Nephron (organoid): Measurements from ENCODE around the gene RFX6.
A peak's percentile ranks its signal among the peaks of the same experiment; 100 is the strongest.
"Not testable (repeated sequence)": the region's sequence is repeated elsewhere in the genome, so short reads cannot be mapped to it uniquely, and the experiment has no call there.

ENCODE experiments used
- H3K27ac Mint-ChIP-seq, 3 experiments: 2 replicates each; pipeline ENCODE4 v1.8.0; 2020; ENCODE audit warnings: mixed read lengths in 3 of 3, mild to moderate bottlenecking in 2 of 3, moderate library complexity in 1 of 3
- H3K27me3 Mint-ChIP-seq: 2 replicates; pipeline ENCODE4 v1.8.0; 2021; ENCODE audit warnings: low read depth, mild to moderate bottlenecking, moderate library complexity, mixed read lengths
- H3K36me3 Mint-ChIP-seq: 2 replicates; pipeline ENCODE4 v1.8.0; 2020; ENCODE audit warnings: low read depth, mixed read lengths
- H3K4me1 Mint-ChIP-seq: 2 replicates; pipeline ENCODE4 v1.8.0; 2020; ENCODE audit warnings: mixed read lengths
- H3K4me3 Mint-ChIP-seq, 3 experiments: 2 replicates each; pipeline ENCODE4 v1.8.0; 2020; ENCODE audit warnings: mild to moderate bottlenecking in 3 of 3, mixed read lengths in 3 of 3, moderate library complexity in 2 of 3
- H3K9me3 Mint-ChIP-seq: 2 replicates; pipeline ENCODE4 v1.8.0; 2020; ENCODE audit warnings: mixed read lengths
- TF ChIP-seq, protein P1 (sequence below), 3 experiments: fragments of 200-600 bp; sonication (generic); IDR thresholded peaks; one replicate each; pipeline ENCODE4 v1.5.0; 2021; ENCODE audit warnings: antibody characterized with exemption in 3 of 3; ENCODE audit not compliant: unreplicated experiment in 3 of 3

Gene RFX6, protein sequence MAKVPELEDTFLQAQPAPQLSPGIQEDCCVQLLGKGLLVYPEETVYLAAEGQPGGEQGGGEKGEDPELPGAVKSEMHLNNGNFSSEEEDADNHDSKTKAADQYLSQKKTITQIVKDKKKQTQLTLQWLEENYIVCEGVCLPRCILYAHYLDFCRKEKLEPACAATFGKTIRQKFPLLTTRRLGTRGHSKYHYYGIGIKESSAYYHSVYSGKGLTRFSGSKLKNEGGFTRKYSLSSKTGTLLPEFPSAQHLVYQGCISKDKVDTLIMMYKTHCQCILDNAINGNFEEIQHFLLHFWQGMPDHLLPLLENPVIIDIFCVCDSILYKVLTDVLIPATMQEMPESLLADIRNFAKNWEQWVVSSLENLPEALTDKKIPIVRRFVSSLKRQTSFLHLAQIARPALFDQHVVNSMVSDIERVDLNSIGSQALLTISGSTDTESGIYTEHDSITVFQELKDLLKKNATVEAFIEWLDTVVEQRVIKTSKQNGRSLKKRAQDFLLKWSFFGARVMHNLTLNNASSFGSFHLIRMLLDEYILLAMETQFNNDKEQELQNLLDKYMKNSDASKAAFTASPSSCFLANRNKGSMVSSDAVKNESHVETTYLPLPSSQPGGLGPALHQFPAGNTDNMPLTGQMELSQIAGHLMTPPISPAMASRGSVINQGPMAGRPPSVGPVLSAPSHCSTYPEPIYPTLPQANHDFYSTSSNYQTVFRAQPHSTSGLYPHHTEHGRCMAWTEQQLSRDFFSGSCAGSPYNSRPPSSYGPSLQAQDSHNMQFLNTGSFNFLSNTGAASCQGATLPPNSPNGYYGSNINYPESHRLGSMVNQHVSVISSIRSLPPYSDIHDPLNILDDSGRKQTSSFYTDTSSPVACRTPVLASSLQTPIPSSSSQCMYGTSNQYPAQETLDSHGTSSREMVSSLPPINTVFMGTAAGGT

GRCh38 chr6:116876635-116877611 lies at the start of gene RFX6:
RFX6 (plus strand) TSS chr6:116877242; CDS start chr6:116877276, 34 bp downstream.
- TF ChIP-seq, protein P1, sequence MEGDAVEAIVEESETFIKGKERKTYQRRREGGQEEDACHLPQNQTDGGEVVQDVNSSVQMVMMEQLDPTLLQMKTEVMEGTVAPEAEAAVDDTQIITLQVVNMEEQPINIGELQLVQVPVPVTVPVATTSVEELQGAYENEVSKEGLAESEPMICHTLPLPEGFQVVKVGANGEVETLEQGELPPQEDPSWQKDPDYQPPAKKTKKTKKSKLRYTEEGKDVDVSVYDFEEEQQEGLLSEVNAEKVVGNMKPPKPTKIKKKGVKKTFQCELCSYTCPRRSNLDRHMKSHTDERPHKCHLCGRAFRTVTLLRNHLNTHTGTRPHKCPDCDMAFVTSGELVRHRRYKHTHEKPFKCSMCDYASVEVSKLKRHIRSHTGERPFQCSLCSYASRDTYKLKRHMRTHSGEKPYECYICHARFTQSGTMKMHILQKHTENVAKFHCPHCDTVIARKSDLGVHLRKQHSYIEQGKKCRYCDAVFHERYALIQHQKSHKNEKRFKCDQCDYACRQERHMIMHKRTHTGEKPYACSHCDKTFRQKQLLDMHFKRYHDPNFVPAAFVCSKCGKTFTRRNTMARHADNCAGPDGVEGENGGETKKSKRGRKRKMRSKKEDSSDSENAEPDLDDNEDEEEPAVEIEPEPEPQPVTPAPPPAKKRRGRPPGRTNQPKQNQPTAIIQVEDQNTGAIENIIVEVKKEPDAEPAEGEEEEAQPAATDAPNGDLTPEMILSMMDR (IDR thresholded peaks at IDR 0.05; ENCODE audit: unreplicated experiment in 3 of 3) = no peak
- Mint-ChIP-seq H3K9me3 (peaks cover 3% of the 10 kb centered on the region), H3K36me3 (no peaks in the 10 kb centered on the region), H3K27ac (no peak within 1 kb of the TSS), H3K4me1 (peaks cover 15% of the 10 kb centered on the region), H3K4me3 (peak within 1 kb of the TSS; percentile 81 to 86 (median 85)), H3K27me3 (peaks cover 77% of the 10 kb centered on the region)

DNA sequence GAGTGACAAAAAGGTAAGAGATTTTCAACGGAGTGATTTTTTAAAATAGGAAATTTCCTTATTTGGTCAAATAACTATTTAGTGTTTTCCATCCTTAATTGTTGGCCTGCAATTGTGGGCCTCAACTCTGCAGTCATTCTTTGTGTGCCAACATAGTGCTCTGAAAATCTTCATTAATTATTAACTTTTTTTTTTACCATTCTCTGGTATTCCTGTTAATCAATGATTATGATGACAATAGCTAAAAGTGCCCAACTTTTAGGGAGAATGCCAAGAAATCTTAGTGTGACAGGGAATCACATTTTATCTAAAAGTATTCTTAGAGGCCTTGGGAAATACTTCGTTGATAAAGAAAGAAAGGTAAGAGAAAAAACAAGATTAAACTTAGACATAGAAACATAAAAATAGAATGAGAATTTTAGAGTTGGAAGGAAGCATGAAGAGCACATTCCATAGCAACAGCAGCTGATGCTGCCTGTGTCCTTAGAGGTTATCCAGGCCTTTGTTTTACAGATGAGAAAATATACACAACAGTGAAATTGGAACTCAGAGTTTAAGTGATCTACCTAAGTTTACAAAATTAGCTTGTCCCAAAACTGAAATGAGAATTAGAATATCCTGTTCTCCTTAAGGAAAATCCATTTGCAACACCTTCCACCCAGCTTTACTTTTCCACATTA lies 49.3 kb upstream of the RFX6 start:
- Mint-ChIP-seq H3K4me1 (no peaks in the 10 kb centered on the region), H3K36me3 (no peaks in the 10 kb centered on the region), H3K27me3 (peaks cover 5% of the 10 kb centered on the region), H3K9me3 (peaks cover 16% of the 10 kb centered on the region), H3K27ac (no peak overlapping the region), H3K4me3 (no peak overlapping the region)
- TF ChIP-seq, protein P1 (IDR thresholded peaks at IDR 0.05; ENCODE audit: unreplicated experiment in 3 of 3) = no peak

DNA sequence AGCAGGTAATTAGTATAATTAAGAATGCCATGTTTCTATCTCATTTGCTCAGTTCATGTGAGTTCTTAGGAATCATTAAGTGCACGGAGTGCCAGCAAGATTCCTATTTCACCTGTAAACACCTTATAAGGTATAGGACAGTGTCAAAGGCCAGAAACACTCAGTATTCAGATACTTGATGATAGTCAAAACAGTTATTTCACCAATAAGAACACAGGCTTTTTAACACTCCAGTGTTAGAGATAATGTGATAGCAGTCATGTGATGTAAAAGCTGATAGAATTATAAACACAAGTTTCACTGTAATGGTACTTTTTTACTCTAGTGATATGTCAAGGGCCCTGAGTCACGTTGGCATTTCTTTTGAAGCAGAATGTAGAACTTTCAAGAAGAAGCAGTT lies 48.1 kb upstream of the RFX6 start, which contains the start of gene GPRC6A:
Gene GPRC6A (minus strand): TSS at position 101 of the 400 bp plus-strand sequence. CDS start 70 bp downstream, at position 31.
- TF ChIP-seq, protein P1 (IDR thresholded peaks at IDR 0.05; ENCODE audit: unreplicated experiment in 3 of 3) = no peak
- Mint-ChIP-seq H3K36me3 (no peaks in the 10 kb centered on the region), H3K27ac (no peak within 1 kb of the TSS), H3K9me3 (peaks cover 5% of the 10 kb centered on the region), H3K27me3 (peaks cover 4% of the 10 kb centered on the region), H3K4me1 (no peaks in the 10 kb centered on the region), H3K4me3 (no peak within 1 kb of the TSS)

- not testable (repeated sequence) for H3K27ac Mint-ChIP-seq, H3K36me3 Mint-ChIP-seq, H3K4me1 Mint-ChIP-seq, H3K4me3 Mint-ChIP-seq, H3K9me3 Mint-ChIP-seq, H3K27me3 Mint-ChIP-seq
Measured at GRCh38 chr6:116834526-116834925, 42.5 kb upstream of the RFX6 start.

GRCh38 chr6:116836606-116837342 lies 40.3 kb upstream of the RFX6 start:
- Mint-ChIP-seq H3K9me3 (no peaks in the 10 kb centered on the region), H3K36me3 (no peaks in the 10 kb centered on the region), H3K4me1 (no peaks in the 10 kb centered on the region), H3K27ac (no peak overlapping the region), H3K27me3 (peaks cover 13% of the 10 kb centered on the region), H3K4me3 (no peak overlapping the region)
- TF ChIP-seq, protein P1 (IDR thresholded peaks at IDR 0.05; ENCODE audit: unreplicated experiment in 3 of 3) = no peak
